Ramos (cell line): ENCODE data around the gene SMAD1.

Source experiments
- in situ Hi-C: fragments of 300-500 bp; cut with MboI; formaldehyde crosslinking; loops from one replicate; pipeline ENCODE4 v1.14.3; 2022; ENCODE audit warnings: low sequenced_read_pairs; ENCODE audit not compliant: unreplicated experiment

The SMAD1 gene

DNA sequence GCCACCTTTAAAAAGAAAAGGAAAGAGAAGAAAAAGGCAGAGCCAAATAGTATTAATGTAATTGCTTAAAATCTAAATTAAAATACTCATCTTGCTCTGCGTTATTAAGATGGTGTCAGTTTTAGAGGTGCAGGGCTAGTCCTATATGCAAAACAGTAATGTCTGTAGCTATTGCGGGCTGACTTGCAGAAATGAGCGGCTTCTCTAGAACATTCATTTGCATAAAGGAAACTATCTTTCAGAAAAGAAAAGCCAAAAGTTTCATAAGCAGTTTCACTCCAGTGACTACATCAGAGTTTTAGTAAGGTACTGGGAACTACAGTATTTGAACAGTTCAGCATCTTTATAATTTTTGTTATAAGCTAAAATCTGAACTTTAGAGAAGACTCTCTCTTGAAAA is 6.0 kb downstream of the SMAD1 start:
- in situ Hi-C loops, result no loop called here

DNA sequence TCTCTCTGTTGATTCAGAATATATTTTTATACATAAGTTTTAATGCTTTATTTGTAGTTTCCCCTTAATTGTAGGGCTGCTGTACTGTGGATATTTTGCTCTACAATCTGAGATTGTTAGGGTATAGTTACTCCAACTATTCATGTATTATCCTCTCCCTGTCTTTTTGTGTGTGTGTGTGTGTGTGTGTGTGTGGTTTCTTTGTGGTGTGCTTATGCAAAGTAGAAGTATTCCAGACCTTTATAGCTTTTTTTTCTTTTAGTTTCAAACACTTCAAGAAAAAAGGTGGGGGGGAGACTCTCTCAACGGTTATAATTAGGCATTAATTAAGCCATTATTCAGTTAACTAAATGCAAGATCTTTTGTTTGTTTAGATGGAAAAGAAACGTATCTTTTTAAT is 6.7 kb downstream of the SMAD1 start:
- in situ Hi-C loops, result no loop called here

DNA sequence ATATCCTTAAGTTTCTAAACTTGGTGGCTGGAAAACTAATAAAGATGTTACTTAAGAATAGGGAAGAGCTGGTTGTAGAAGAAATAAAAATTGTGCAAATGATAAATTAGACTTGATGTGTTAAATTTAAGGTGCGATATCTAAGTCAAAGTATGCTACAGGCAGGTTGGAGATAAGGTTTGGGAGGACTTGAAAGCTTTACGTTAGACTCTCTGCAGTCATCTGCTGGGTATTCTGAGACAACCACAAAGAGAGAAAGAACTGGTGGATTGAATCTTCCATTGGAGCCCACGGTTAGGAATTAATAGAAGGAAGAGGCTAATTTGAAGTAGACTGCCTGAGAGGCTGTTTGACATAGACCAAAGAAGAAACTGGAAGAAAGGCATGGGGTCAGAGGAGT is 7.9 kb downstream of the SMAD1 start:
- in situ Hi-C loops, result no loop called here

DNA sequence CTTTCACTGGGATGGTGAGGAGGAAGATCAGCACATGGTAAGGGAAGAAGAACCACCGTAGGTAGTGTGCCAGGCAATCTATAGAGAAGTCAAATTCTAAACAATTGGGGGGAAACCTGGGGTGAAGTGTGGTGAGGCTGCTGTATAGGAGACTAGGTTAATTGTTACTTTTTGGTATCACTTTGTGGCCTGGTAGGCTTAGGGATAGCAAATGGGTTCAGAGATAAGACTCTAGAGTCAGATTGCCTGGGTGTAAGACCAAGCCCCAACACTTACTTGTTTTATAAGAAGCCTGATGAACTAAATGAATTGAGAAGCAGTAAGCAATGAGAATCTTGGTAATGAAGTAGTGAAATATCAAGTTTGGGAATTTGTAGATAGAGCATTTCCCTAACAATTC is 8.7 kb downstream of the SMAD1 start:
- in situ Hi-C loops, result no loop called here

DNA sequence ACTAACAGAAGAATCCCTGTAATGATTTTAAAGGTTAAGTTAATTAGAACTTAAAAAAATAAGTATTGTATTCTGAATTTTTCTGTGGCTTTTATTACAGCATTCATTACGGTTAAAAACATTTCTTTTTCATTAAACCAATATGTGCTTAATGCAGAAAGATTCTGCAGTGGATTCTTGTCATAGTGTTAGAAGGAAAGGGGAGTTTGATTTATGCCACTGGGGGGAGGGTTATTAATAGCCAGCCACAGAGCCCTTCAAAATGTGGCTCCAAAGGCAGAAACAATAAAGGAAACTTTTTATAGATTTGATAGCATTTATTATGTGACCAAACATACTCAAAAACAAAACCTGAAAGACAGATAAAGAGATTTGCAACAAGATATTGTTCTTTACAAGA is 9.1 kb downstream of the SMAD1 start:
- in situ Hi-C loops, result no loop called here

DNA sequence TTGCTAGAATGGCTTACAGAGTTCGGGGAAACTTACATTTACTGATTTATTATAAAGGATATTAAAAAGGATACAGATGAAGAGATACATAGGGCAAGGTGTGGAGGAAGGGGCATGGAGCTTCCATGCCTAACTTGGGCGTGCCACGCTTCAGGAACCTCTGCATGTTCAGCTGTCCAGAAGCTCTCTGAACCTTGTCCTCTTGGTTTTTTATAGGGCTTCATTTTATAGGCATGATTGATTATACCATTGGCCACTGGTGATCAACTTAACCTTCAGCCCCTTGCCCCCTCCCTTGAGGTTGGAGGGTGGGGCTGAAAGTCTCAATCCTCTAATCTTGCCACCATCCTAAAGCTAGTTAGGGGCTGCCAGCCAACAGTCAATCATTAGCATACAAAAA is 10.7 kb downstream of the SMAD1 start:
- in situ Hi-C loops, result no loop called here

DNA sequence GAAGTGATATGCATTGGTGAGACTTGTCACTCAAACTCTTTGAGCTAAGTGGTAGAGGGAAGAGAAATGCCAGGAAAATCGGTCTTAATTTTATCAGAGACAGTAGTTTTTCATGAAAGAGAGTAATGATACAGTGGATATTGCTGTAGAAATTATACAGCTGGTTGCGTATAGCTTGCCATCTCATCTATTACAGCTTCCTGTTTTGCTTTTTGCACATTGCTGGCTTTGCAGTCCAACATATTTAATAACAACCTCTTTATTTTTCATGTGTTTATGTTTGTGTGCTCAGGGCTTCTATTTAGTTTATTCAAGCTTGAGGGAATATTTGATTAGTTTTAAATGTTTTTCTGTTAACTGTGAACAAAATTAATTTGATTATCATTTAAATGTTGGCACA is 11.5 kb downstream of the SMAD1 start:
- in situ Hi-C loops, result no loop called here

DNA sequence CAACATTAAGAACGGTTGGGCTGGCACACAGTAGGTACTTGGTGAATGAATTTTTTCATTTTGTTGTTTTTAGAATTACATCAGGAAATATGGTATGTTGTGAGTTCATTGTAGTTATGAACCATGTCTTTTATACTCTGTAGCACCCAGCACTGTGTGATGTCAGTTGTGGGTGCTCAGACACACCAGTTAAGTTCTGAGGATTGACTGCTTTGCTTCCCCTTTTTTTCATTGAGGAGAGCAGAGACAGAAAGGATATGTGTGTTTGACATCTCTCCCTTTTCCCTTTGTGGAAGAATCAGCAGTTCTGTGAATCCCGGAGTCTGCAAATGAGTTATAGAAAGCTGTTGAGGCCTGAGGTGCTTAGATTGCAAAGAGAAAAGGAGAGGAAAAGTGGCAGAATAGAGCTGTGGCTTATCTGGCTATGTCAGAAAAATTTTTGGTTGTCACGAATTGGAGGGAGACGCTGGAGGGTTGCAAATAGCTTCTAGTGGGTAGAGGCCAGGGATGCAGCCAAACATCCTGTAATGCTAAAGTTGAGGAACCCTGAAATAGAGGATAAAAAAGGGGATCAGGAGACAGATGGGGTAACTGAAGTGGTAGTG is 13.1 kb downstream of the SMAD1 start:
- in situ Hi-C loops, result no loop called here

DNA sequence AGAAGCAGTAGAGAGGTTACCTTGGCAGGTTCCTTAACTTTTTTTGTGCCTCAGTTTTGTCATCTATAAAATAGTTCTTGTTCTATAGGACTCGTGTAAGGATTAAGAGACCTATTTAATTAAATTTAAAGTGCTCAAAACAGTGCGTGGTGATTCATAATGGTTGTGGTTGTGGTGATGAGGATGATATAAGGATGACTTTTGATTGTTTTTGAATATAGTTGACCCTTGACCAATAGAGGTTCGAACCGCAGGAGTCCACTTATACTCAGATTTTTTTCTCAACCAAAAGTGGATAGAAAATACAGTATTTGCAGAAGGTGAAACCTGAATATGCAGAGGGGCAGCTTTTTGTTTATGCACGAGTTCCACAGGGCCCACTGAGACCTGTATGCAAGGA is 14.6 kb downstream of the SMAD1 start:
- in situ Hi-C loops, result no loop called here

DNA sequence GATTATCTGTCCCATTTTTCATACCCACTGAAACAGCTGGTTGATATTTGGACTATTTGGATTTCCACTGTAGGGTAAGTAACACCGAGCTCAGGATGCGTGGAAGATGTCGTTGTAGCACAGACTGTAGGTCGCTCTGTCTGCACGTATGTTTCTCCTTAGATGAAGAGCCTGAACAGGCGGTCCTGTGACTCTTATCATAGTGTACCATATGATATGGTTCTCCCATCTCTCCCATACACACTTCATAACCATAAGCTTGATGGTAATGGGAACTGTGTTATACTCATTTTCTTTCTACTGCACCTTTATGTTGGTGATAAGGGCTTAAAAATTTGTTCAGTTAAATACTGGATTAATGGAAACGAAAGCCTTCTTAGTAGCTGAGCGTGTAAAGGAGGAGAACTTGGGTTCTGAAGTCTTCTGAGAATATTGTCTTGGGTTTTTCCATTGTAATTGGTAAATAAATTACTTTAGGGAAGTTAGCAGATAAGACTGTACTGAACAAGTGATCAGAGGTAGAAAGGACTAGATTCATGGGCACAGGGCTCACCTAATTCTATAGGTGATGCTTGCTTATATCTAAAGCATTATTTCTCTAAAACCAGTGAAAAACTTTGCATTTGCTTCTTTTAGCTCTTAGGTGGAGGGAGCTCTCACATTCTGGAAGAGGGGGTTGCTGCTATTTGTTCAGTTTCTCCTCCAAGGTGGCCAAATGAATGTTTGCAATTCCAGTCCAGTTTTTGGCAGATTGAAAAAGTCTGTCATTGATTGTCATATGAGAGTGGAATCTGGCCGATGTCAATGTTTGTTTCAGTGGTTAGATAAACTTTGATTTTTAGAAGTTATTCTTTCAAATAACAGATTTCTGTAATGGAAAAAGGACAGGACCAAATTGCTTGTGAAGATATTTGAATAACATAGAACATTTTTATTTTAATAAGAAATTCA is 15.8 kb downstream of the SMAD1 start:
- in situ Hi-C loops, result no loop called here

DNA sequence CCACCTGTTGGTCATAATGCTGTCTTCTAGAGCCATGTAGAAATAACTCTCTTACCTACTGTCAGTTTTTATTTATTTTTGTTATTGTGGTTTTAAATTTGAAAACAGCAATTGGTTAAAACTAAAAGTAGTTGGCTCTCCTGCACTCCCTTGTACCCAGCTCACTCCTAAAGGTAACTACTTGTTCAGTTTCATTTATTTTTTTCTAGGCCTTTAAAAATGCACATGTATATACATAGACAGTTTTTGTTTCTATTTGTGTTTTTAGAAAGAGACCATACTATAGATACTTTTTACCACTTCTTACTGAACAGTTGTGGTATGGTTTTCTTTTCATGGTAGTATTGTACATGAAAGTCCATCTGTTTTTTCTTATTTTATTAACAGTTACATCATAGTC is 16.8 kb downstream of the SMAD1 start:
- in situ Hi-C loops, result no loop called here

DNA sequence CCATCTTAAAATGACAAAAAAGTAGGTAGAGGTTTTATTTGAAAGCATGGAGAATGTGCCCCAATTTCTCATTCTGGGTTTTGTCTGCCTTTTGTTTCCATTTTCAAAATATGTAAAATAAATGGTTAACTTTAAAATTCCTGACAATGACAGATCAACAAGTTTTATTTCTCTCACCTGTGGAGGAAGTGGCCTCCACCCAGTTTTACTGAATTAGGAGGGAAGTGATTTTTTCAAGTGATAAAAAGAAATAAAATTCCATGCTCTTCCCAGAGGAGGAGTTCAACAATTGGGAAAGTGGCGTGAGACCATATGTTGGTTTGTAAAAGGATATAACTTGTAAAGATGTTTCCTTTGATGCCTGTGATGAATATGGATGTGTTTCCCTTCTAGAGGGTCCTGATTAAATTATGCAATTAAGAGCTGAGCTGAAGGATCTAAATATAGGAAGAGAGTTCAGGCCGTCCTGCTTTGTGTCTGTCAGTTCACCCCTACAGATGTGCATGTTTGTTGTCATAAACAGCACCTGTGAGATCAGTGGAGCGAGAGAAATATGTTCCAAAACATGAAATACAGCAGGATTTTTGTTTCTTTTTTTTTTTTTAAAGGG is 19.5 kb downstream of the SMAD1 start:
- in situ Hi-C loops, result loop anchor here (25.0 kb wide), 1 partner anchor 561 kb away; no protein-coding TSS in a partner anchor

DNA sequence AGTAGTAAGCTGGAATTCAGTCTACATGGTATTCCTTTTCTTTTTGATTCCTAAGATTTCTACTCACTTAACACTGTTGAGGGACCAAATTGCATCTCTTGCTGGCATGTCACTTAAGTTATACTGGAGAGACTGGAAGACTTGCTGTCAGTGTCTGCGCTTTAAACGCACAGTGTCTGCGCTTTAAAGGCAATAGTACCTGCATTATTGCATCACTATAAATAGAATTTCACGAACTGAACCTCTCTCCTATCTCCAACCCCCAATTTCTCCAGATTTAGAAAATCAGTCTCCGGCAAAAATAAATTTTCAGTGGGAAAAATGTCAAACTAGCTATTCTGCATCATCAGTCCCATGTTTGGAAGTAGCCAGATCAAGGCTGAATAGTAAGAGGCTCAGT is 21.2 kb downstream of the SMAD1 start:
- in situ Hi-C loops, result loop anchor here (25.0 kb wide), 1 partner anchor 559 kb away; no protein-coding TSS in a partner anchor

DNA sequence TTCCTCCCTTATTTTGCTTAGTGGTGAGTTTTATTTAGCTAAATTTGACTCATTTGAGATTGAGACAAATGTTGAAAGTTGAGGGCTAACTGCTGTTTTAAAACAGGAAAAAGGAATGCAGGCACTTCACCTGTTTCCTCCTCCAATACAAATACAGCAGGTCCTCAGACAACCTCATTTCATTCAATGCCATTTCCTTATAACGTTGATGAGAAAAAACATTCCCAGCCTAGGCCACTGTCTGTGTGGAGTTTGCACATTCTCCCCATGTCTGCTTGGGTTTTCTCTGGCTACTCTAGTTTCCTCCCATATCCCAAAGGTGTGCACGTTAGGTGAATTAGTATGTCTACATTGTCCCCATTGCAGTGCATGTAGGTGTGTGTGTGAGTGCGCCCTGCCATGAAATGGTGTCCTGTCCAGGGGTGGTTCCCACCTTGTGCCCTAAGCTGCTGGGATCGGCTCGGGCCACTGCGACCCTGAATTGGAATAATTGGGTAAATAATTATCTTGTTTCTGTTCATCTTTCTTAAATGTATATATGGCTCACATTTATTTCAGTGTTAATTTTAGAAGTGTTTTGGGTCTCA is 21.9 kb downstream of the SMAD1 start:
- in situ Hi-C loops, result loop anchor here (25.0 kb wide), 1 partner anchor 559 kb away; no protein-coding TSS in a partner anchor

DNA sequence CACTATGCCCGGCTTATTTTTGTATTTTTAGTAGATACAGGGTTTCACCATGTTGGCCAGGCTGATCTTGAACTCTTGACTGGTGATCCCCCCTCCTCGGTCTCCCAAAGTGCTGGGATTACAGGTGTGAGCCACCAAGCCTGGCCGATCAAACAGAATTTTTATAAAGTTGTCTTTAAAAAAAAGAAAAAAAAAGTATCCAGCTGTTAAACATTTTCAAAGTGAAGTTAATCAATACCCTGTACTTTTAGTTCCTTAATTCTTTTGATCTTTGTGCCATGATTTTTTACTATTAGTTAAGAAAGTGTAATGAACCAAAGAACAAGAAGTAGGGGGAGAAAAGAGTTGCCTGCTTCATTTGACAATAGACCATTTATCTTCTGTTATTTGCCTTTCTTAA is 24.3 kb downstream of the SMAD1 start:
- in situ Hi-C loops, result loop anchor here (25.0 kb wide), 1 partner anchor 556 kb away; no protein-coding TSS in a partner anchor

DNA sequence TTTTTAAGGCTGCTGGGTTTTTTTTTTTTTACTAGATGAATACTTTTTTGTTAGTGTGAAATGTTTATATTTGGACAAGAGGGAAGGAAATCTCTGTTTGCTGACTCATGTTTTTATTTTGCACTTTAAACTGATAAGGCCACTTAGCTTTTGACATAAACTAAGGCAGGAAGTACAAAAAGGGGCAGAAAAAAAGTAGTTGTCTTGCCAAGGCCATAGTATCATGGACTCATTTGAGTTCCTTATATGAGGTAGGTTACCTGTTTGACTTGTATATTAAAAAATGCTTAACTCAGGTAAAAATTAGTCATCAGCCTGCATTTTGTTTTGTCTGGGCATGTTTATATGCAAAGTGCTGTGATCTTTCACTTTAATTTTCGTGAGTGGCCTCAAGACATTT is 26.0 kb downstream of the SMAD1 start:
- in situ Hi-C loops, result loop anchor here (25.0 kb wide), 1 partner anchor 555 kb away; no protein-coding TSS in a partner anchor

DNA sequence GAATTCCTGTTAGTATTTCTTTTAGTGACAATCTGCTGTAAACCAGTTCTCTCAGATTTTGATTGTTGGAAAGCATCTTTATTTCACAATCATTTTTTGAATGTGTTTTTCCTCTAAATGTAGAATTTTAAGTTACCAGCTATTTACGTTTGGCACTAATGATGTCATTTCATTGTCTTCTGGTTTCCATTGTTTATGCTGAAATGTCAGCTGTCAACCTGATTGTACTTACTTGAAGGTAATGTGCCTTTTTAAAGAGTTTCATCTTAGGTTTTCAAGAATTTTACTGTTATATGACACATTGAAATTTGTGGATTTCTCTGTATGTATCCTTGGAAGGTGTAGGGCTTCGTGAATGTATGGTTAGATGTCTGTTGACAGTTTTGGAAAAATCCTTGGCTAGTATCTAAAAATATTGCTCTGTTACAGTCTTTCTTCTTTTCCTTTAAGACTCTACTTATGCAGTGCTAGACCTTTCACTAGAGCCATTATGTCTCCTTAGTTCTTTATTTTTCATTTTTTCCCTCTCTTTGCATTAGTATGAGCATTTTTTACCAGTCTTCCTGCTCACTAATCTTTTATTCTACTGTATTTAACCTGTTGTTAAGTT is 30.4 kb downstream of the SMAD1 start:
- in situ Hi-C loops, result loop anchor here (25.0 kb wide), 1 partner anchor 550 kb away; no protein-coding TSS in a partner anchor

DNA sequence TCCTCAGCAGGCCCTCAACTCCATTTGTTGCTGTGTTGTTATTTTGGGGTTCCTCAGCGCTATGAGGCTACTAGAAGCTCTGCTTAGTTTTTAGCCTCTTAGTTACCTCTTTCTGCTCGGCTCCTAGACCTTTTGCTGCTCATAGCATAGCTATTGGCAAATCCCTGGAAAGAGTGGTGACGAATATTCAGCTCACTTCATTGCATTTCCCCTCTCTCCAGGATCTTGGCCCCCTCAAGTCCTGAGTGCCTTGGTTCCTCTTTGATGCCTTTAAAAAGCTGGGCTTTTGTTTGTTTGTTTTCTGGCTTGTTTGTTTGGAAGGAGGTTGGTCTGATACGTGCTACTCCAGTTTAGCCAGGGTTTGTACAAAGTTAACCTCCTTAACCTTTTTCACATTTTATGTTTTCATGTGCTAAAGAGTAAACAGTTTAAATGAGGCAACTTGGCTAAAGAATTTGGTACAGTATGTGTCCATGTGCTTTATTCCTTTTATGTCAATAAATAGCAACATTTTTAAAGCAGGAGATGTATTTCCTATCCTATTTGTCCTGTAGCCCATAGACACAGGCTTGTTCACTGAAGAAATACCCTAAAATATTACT is 31.5 kb downstream of the SMAD1 start:
- in situ Hi-C loops, result loop anchor here (25.0 kb wide), 1 partner anchor 549 kb away; no protein-coding TSS in a partner anchor

DNA sequence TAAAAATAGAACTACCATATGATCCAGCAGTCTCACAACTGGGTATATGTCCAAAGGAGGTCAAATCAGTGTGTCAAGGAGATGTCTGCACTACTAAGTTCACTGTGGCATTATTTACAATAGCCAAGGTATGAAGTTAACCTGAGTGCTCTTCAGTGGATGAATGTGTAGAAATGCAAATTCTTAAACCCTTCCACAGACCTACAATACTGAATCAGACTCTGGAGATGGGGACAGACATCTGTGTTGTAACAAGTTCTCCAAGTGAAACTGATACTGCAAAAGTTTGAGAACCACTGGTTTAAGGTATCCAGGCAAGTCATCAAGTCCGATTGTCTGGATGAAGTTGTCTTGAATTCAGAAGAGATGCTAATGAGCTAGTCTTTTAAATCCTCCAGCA is 38.5 kb downstream of the SMAD1 start:
- in situ Hi-C loops, result loop anchor here (25.0 kb wide), 1 partner anchor 542 kb away; no protein-coding TSS in a partner anchor

DNA sequence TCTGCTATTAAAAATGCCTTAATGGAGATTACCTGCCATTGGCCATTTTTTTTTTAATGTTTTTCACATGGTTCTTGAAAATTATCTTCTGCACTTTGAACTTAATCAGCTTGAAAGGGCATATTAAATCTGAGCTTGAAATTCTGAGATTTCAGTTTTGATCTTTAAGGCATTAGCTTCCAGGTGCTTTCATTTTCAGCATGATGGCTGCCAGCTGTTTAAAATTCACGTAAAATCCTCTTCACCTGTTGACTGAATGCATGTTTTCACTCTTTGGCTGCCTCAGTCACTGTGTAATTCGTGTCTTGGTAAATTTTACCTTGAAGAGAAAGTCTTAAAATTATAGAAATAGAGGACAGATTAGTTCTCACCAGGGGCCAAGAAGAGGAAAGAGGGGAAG is 39.6 kb downstream of the SMAD1 start:
- in situ Hi-C loops, result loop anchor here (25.0 kb wide), 1 partner anchor 541 kb away; no protein-coding TSS in a partner anchor
